GM19438 (cell line): ENCODE data around the gene FASTKD2.
"Not testable (repeated sequence)": the region's sequence is repeated elsewhere in the genome, so short reads cannot be mapped to it uniquely, and the experiment has no call there.

Source experiments
- ATAC-seq: cut with Tn5 transposase; IDR thresholded peaks from one replicate; pipeline ENCODE4 v1.9.1; 2021; ENCODE audit warnings: low read depth; ENCODE audit not compliant: unreplicated experiment

The FASTKD2 gene

GRCh38 chr2:206790311-206790935, 25.0 kb downstream of the FASTKD2 start:
- no peak for ATAC-seq

- ATAC-seq, result no peak
Measured at GRCh38 chr2:206792645-206793044, 27.2 kb downstream of the FASTKD2 start.

GRCh38 chr2:206797376-206797775, 32.0 kb downstream of the FASTKD2 start:
- ATAC-seq, result no peak

- peak; percentile 69 for ATAC-seq
Measured at GRCh38 chr2:206798000-206798399, 32.6 kb downstream of the FASTKD2 start.

GRCh38 chr2:206799083-206799482, 33.7 kb downstream of the FASTKD2 start:
- ATAC-seq, result no peak

- peak; percentile 41 for ATAC-seq
Measured at GRCh38 chr2:206800506-206801417, 35.4 kb downstream of the FASTKD2 start.

GRCh38 chr2:206801418-206802189, 36.2 kb downstream of the FASTKD2 start:
- no peak for ATAC-seq

- no peak for ATAC-seq
Measured at GRCh38 chr2:206802654-206803514, 37.5 kb downstream of the FASTKD2 start.

GRCh38 chr2:206804326-206804725, 38.9 kb downstream of the FASTKD2 start:
- ATAC-seq, result no peak

- ATAC-seq, result no peak
Measured at GRCh38 chr2:206805887-206806607, 40.6 kb downstream of the FASTKD2 start.

GRCh38 chr2:206807624-206808023, 42.2 kb downstream of the FASTKD2 start:
- ATAC-seq, result not testable (repeated sequence)

GRCh38 chr2:206812471-206812870, 47.1 kb downstream of the FASTKD2 start:
- not testable (repeated sequence) for ATAC-seq

- no peak for ATAC-seq
Measured at GRCh38 chr2:206814498-206814897, 49.1 kb downstream of the FASTKD2 start.

- ATAC-seq, result no peak
Measured at GRCh38 chr2:206820807-206821206, 55.4 kb downstream of the FASTKD2 start.

- ATAC-seq, result no peak
Measured at GRCh38 chr2:206823178-206823577, 57.8 kb downstream of the FASTKD2 start.

GRCh38 chr2:206824087-206824618, 58.7 kb downstream of the FASTKD2 start:
- no peak for ATAC-seq

- no peak for ATAC-seq
Measured at GRCh38 chr2:206824993-206825392, 59.6 kb downstream of the FASTKD2 start.

GRCh38 chr2:206831442-206831995, 66.1 kb downstream of the FASTKD2 start:
- no peak for ATAC-seq

- ATAC-seq, result no peak
Measured at GRCh38 chr2:206832873-206833272, 67.5 kb downstream of the FASTKD2 start.
